Suprapubic skin (tissue), 4 donors: Measurements from ENCODE around the gene FBN1. TPM values are rescaled to one million over a fixed set of nuclear protein-coding genes. Genes with fewer than 3 reads are reported as not detected.
A peak's percentile ranks its signal among the peaks of the same experiment; 100 is the strongest.

Experiments
- DNase-seq, 2 donors: peaks; one replicate each; pipeline ENCODE4 v3.0.0-alpha.2; 2019; ENCODE audit warnings: low spot score in 2 of 2
- H3K27ac ChIP-seq: fragments of 200-600 bp; sonication (generic); one replicate; pipeline ENCODE4 v1.5.1; 2019
- H3K27me3 ChIP-seq: fragments of 200-600 bp; sonication (generic); one replicate; pipeline ENCODE4 v1.5.1; 2019
- H3K36me3 ChIP-seq: fragments of 200-600 bp; sonication (generic); one replicate; pipeline ENCODE4 v1.5.1; 2019
- H3K4me1 ChIP-seq: fragments of 200-600 bp; sonication (generic); one replicate; pipeline ENCODE4 v1.5.1; 2019
- H3K4me3 ChIP-seq: fragments of 200-600 bp; sonication (generic); one replicate; pipeline ENCODE4 v1.5.1; 2019; ENCODE audit warnings: mild to moderate bottlenecking
- H3K9me3 ChIP-seq: fragments of 200-600 bp; sonication (generic); one replicate; pipeline ENCODE4 v1.5.1; 2019
- CTCF ChIP-seq, 2 donors: fragments of 200-600 bp in 1 of 2; fragments of 450-650 bp in 1 of 2; sonication (generic) in 1 of 2; IDR thresholded peaks; one replicate each; pipeline ENCODE4 v1.5.1; 2016 to 2019; ENCODE audit warnings: antibody characterized with exemption in 2 of 2, mild to moderate bottlenecking in 1 of 2, moderate library complexity in 1 of 2
- EP300 ChIP-seq: sonication (generic); formaldehyde crosslinking; IDR thresholded peaks from one replicate; pipeline ENCODE4 v1.6.1; 2017; ENCODE audit warnings: antibody characterized with exemption
- POLR2A ChIP-seq, 2 donors: fragments of 450-650 bp; IDR thresholded peaks; one replicate each; pipeline ENCODE4 v1.6.1; 2017; ENCODE audit warnings: antibody characterized with exemption in 2 of 2, mild to moderate bottlenecking in 2 of 2, moderate library complexity in 2 of 2
- POLR2AphosphoS5 ChIP-seq, 3 donors: sonication (generic); formaldehyde crosslinking; IDR thresholded peaks; one replicate each; pipeline ENCODE4 v1.6.1; 2017; ENCODE audit warnings: antibody characterized with exemption in 3 of 3
- WGBS: methylation state at CpG from one replicate; pipeline ENCODE4 v1.1.5; 2018; 5-methylcytosine and 5-hydroxymethylcytosine counted together
- total RNA-seq, 4 donors: library from RNA; depleted of rRNA; stranded (reverse); fragments of >200 nt; gene quantifications; one replicate each; pipeline ENCODE4 v1.1.0, GENCODE V29; 2016

FBN1 gene
- total RNA-seq, result 10 to 100 TPM; 12.6 to 24.6 (median 21.0) TPM

GRCh38 chr15:48645558-48646330, at the start of gene FBN1:
TSS of gene FBN1 (minus strand) at chr15:48645709. CDS start at chr15:48644769, 940 bp downstream.
- H3K4me1 ChIP-seq, result peaks cover 30% of the 10 kb centered on the region
- peak within 1 kb of the TSS; percentile 86 for H3K27ac ChIP-seq
- WGBS, result 4% methylated on average over 57 of the region's 66 CpGs
- peak within 1 kb of the TSS; percentile 78 for H3K4me3 ChIP-seq
- no peaks in the 10 kb centered on the region for H3K36me3 ChIP-seq
- no peaks in the 10 kb centered on the region for H3K9me3 ChIP-seq
- TF ChIP-seq CTCF (IDR thresholded peaks at IDR 0.05) (no peak), POLR2AphosphoS5 (IDR thresholded peaks at IDR 0.05) (peak in 1 of 3 donors; percentile 67), POLR2A (IDR thresholded peaks at IDR 0.05) (peak; percentile 45 to 84)
- H3K27me3 ChIP-seq, result peaks cover 24% of the 10 kb centered on the region
- DNase-seq, result peak; percentile 87

- no peak overlapping the region for H3K4me3 ChIP-seq
- no peak overlapping the region for H3K27ac ChIP-seq
- no peak for DNase-seq
- no peaks in the 10 kb centered on the region for H3K27me3 ChIP-seq
- H3K4me1 ChIP-seq, result no peaks in the 10 kb centered on the region
- no peak for TF ChIP-seq CTCF (IDR thresholded peaks at IDR 0.05)
- no peak for TF ChIP-seq EP300
- TF ChIP-seq POLR2AphosphoS5 (IDR thresholded peaks at IDR 0.05), result no peak
- H3K36me3 ChIP-seq, result no peaks in the 10 kb centered on the region
- no peaks in the 10 kb centered on the region for H3K9me3 ChIP-seq
These were observed 48.0 kb upstream of the FBN1 start for GRCh38 chr15:48693484-48693883.

GRCh38 chr15:48688493-48688892, 43.0 kb upstream of the FBN1 start:
- no peaks in the 10 kb centered on the region for H3K27me3 ChIP-seq
- WGBS, result 44% methylated on average over 2 of the region's 2 CpGs
- no peaks in the 10 kb centered on the region for H3K36me3 ChIP-seq
- TF ChIP-seq POLR2A (IDR thresholded peaks at IDR 0.05), result no peak
- no peak for TF ChIP-seq EP300
- no peak for TF ChIP-seq CTCF (IDR thresholded peaks at IDR 0.05)
- TF ChIP-seq POLR2AphosphoS5 (IDR thresholded peaks at IDR 0.05), result no peak
- H3K4me3 ChIP-seq, result no peak overlapping the region
- DNase-seq, result no peak
- H3K9me3 ChIP-seq, result no peaks in the 10 kb centered on the region
- H3K27ac ChIP-seq, result no peak overlapping the region
- no peaks in the 10 kb centered on the region for H3K4me1 ChIP-seq

GRCh38 chr15:48683991-48684765, 38.7 kb upstream of the FBN1 start:
- WGBS, result 94% methylated on average over 3 of the region's 4 CpGs
- Histone ChIP-seq H3K4me1 (no peaks in the 10 kb centered on the region), H3K9me3 (no peaks in the 10 kb centered on the region), H3K4me3 (no peak overlapping the region), H3K36me3 (no peaks in the 10 kb centered on the region), H3K27ac (no peak overlapping the region), H3K27me3 (no peaks in the 10 kb centered on the region)
- no peak for DNase-seq
- TF ChIP-seq CTCF (IDR thresholded peaks at IDR 0.05), result no peak
- no peak for TF ChIP-seq EP300
- no peak for TF ChIP-seq POLR2A (IDR thresholded peaks at IDR 0.05)

GRCh38 chr15:48682942-48683651, 37.6 kb upstream of the FBN1 start:
- Histone ChIP-seq H3K9me3 (no peaks in the 10 kb centered on the region), H3K4me1 (no peaks in the 10 kb centered on the region), H3K27ac (no peak overlapping the region), H3K4me3 (no peak overlapping the region), H3K27me3 (no peaks in the 10 kb centered on the region), H3K36me3 (no peaks in the 10 kb centered on the region)
- TF ChIP-seq POLR2A (IDR thresholded peaks at IDR 0.05) (no peak), POLR2AphosphoS5 (IDR thresholded peaks at IDR 0.05) (no peak)
- WGBS, result 94% methylated on average over 2 of the region's 2 CpGs
- DNase-seq, result peak in 1 of 2 donors; percentile 69
